GM13977 (cell line): ENCODE data around the gene ARL5B.

Experiments
- DNase-seq: peaks from one replicate; pipeline ENCODE4 v3.0.0; 2012; ENCODE audit warnings: low spot score
- CTCF ChIP-seq: IDR thresholded peaks from 2 replicates; pipeline ENCODE4 v1.5.1; 2012; ENCODE audit warnings: mild to moderate bottlenecking, control low read depth; ENCODE audit not compliant: insufficient read depth; ENCODE audit errors: extremely low read depth, missing control alignments
- in situ Hi-C: fragments of 300-500 bp; cut with MboI; formaldehyde crosslinking; loops from one replicate; pipeline ENCODE4 v1.12.0; 2022; ENCODE audit warnings: low sequenced_read_pairs, low pct_unique_long_range_greater_than_20kb, mixed read lengths, inconsistent platforms; ENCODE audit not compliant: unreplicated experiment

The ARL5B gene

GRCh38 chr10:18675086-18675801, 16.0 kb downstream of the ARL5B start:
- no peak for TF ChIP-seq CTCF
- in situ Hi-C loops: no loop called here
- no peak for DNase-seq

- TF ChIP-seq CTCF: no peak
- DNase-seq: no peak
- in situ Hi-C loops: no loop called here
These were observed 21.5 kb downstream of the ARL5B start for GRCh38 chr10:18680754-18681153.

- DNase-seq: no peak
- in situ Hi-C loops: no loop called here
- no peak for TF ChIP-seq CTCF
These were observed 22.1 kb downstream of the ARL5B start for GRCh38 chr10:18681366-18681765.

- in situ Hi-C loops: no loop called here
- TF ChIP-seq CTCF: no peak
- DNase-seq: no peak
These were observed 22.8 kb downstream of the ARL5B start for GRCh38 chr10:18681971-18682411.

- in situ Hi-C loops: no loop called here
- no peak for DNase-seq
These were observed 24.2 kb downstream of the ARL5B start for GRCh38 chr10:18683427-18683826.

GRCh38 chr10:18684416-18684815, 25.2 kb downstream of the ARL5B start:
- DNase-seq: no peak
- no peak for TF ChIP-seq CTCF
- in situ Hi-C loops: no loop called here

More at GRCh38 chr10:18683427-18683826, 24.2 kb downstream of the ARL5B start:
- no peak for TF ChIP-seq CTCF

GRCh38 chr10:18684953-18685352, 25.7 kb downstream of the ARL5B start:
- in situ Hi-C loops: no loop called here
- DNase-seq: no peak
- TF ChIP-seq CTCF: no peak
